CD4-positive, alpha-beta T cell (primary cell): ENCODE data around the gene NAA15. TPM values are rescaled to one million over a fixed set of nuclear protein-coding genes. Genes with fewer than 3 reads are reported as not detected.

ENCODE experiments used
- ATAC-seq: fragments of 200-7000 bp; cut with Tn5 transposase; one replicate; pipeline ENCODE4 v1.10.0; 2022; ENCODE audit warnings: mild to moderate bottlenecking; ENCODE audit not compliant: poor library complexity
- CTCF ChIA-PET: fragments of 350-600 bp; sonication (Branson Sonifier 250); formaldehyde crosslinking; loops from one replicate; lab custom pipeline; 2021; ENCODE audit warnings: antibody characterized with exemption, inconsistent platforms; lab: Charles Lee
- POLR2A ChIA-PET: fragments of 350-600 bp; sonication (Branson Sonifier 250); formaldehyde crosslinking; loops from one replicate; lab custom pipeline; 2021; ENCODE audit warnings: antibody characterized with exemption, inconsistent platforms; lab: Charles Lee
- DNase-seq, 14 experiments: peaks; one replicate each; pipeline ENCODE4 v3.0.0-alpha.2; 2013 to 2020; ENCODE audit warnings: mixed read lengths in 2 of 14
- H3K27ac ChIP-seq, 2 donors: one replicate each; pipeline versions ENCODE4 v1.5.1 to v1.7.0; 2013; ENCODE audit warnings: low read length in 2 of 2, low read depth in 1 of 2, mild to moderate bottlenecking in 1 of 2
- H3K27me3 ChIP-seq, 2 experiments: 1 replicate in 1 of 2; 2 replicates in 1 of 2; pipeline versions ENCODE4 v1.6.1 to v1.7.0; 2013; ENCODE audit warnings: low read length in 2 of 2, control low read depth in 1 of 2, mild to moderate bottlenecking in 1 of 2, moderate library complexity in 1 of 2; ENCODE audit not compliant: insufficient read depth in 2 of 2, control insufficient read depth in 1 of 2
- H3K36me3 ChIP-seq: one replicate; pipeline ENCODE4 v1.6.1; 2013; ENCODE audit warnings: low read length, control low read depth; ENCODE audit not compliant: insufficient read depth
- H3K4me1 ChIP-seq: one replicate; pipeline ENCODE4 v1.6.1; 2013; ENCODE audit warnings: low read length, control low read depth; ENCODE audit not compliant: insufficient read depth
- H3K4me3 ChIP-seq: one replicate; pipeline ENCODE4 v1.5.1; 2013; ENCODE audit warnings: mild to moderate bottlenecking, low read length, moderate library complexity
- H3K9me3 ChIP-seq, 2 experiments: 1 replicate in 1 of 2; 2 replicates in 1 of 2; pipeline versions ENCODE4 v1.6.1 to v1.7.0; 2013; ENCODE audit warnings: low read length in 2 of 2, mild to moderate bottlenecking in 2 of 2, control low read depth in 1 of 2, moderate library complexity in 1 of 2; ENCODE audit not compliant: control insufficient read depth in 1 of 2, insufficient read depth in 1 of 2
- H3K27ac Mint-ChIP-seq: one replicate; pipeline ENCODE4 v1.8.0; 2020; ENCODE audit warnings: mixed read lengths
- H3K27me3 Mint-ChIP-seq: one replicate; pipeline ENCODE4 v1.8.0; 2021; ENCODE audit warnings: mixed read lengths
- H3K36me3 Mint-ChIP-seq: one replicate; pipeline ENCODE4 v1.8.0; 2021; ENCODE audit warnings: low read depth, mixed read lengths
- H3K4me1 Mint-ChIP-seq: one replicate; pipeline ENCODE4 v1.8.0; 2021; ENCODE audit warnings: low read depth, mixed read lengths
- H3K4me3 Mint-ChIP-seq: one replicate; pipeline ENCODE4 v1.8.0; 2020; ENCODE audit warnings: mild to moderate bottlenecking, mixed read lengths
- H3K9me3 Mint-ChIP-seq: one replicate; pipeline ENCODE4 v1.8.0; 2020; ENCODE audit warnings: mixed read lengths
- intact Hi-C, 2 experiments: fragments of 100-400 bp; cut with DNase I in 1 of 2; cut with micrococcal nuclease in 1 of 2; formaldehyde crosslinking; loops; one replicate each; pipeline versions ENCODE4 v1.15.1 to v1.9.0; 2023 to 2025; cut with DNase I, micrococcal nuclease
- total RNA-seq, 174 experiments: library from RNA in 2 of 174; stranded (reverse) in 2 of 174; gene quantifications; one replicate each; pipeline ENCODE4 v1.2.3 and lab custom pipeline; 2021 to 2026
- TF ChIP-seq, protein P1 (sequence below): fragments of 200-600 bp; IDR thresholded peaks from one replicate; pipeline ENCODE4 v1.8.0; 2022; ENCODE audit warnings: antibody characterized with exemption, mild to moderate bottlenecking

NAA15 gene
- total RNA-seq, 2 experiments from 2014 or later = 54.2 to 57.1 TPM

DNA sequence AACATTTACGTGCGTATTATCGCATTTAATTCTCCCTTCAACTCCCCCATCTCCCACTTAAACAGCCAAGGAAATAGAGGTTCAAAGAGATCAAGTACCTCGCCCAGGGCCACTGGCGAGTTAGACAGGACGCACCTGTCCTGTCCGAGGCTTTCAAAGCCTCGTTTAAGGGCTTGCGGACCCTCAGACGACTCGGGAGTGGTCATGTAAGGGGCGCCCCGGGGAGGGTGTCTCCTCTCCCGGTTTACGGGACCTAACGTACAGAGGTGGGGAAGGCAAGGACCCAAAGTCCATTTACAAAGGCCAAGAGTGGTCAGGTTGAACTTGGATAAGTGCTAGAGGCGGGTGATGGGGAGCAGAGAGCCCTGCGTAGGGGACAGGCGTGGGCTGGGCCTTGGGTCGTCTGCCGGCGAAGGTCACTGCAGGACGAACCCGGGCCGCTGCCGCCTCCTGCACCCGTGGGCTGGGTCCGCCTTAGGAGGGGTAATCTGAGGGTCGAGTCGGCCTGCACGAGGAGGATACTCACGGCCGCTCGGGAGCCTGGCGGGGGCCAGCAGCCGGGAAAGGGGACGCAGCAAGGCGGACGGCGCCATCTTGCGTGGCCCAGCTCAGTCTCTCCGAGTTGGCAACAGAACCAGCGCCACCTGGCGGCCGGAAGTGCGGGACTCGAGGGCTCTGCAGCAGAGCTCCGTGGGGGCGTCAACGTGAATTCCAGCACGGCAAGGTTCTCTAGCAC lies 5.9 kb upstream of the NAA15 start:
- DNase-seq (peak; percentile 95 to 100 (median 98)), ATAC-seq (peak; percentile 92)
- Histone ChIP-seq H3K4me3 (peak overlapping the region; percentile 94), H3K4me1 (peaks cover 15% of the 10 kb centered on the region), H3K27ac (peak overlapping the region; percentile 77 to 84), H3K27me3 (no peaks in the 10 kb centered on the region), H3K9me3 (no peaks in the 10 kb centered on the region), H3K36me3 (peaks cover 32% of the 10 kb centered on the region)
- peak overlapping the region; percentile 96 for H3K4me3 Mint-ChIP-seq
- no peaks in the 10 kb centered on the region for H3K9me3 Mint-ChIP-seq
- CTCF ChIA-PET = interaction anchor here (0.6 to 2.5 kb wide), 31 partner anchors 12 to 1078 kb away, joined by 3 to 17 read pairs (median 4); partner anchors contain the start of genes MGARP, NOCT and SCOC
- peaks cover 39% of the 10 kb centered on the region for H3K36me3 Mint-ChIP-seq
- H3K27ac Mint-ChIP-seq = peak overlapping the region; percentile 92
- POLR2A ChIA-PET = interaction anchor here (0.6 to 2.5 kb wide), 26 partner anchors 10 to 280 kb away, joined by 3 to 20 read pairs (median 3); partner anchors contain the start of genes ELF2, NOCT, RAB33B and SETD7
- TF ChIP-seq, protein P1, sequence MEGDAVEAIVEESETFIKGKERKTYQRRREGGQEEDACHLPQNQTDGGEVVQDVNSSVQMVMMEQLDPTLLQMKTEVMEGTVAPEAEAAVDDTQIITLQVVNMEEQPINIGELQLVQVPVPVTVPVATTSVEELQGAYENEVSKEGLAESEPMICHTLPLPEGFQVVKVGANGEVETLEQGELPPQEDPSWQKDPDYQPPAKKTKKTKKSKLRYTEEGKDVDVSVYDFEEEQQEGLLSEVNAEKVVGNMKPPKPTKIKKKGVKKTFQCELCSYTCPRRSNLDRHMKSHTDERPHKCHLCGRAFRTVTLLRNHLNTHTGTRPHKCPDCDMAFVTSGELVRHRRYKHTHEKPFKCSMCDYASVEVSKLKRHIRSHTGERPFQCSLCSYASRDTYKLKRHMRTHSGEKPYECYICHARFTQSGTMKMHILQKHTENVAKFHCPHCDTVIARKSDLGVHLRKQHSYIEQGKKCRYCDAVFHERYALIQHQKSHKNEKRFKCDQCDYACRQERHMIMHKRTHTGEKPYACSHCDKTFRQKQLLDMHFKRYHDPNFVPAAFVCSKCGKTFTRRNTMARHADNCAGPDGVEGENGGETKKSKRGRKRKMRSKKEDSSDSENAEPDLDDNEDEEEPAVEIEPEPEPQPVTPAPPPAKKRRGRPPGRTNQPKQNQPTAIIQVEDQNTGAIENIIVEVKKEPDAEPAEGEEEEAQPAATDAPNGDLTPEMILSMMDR = peak; percentile 87
- peaks cover 33% of the 10 kb centered on the region for H3K4me1 Mint-ChIP-seq
- intact Hi-C loops = loop anchor here (1.0 to 5.0 kb wide), 9 partner anchors 15 to 278 kb away; partner anchors contain the start of genes MGARP (in 1 of the 2) and NOCT (in 1 of the 2)
- H3K27me3 Mint-ChIP-seq = no peaks in the 10 kb centered on the region

DNA sequence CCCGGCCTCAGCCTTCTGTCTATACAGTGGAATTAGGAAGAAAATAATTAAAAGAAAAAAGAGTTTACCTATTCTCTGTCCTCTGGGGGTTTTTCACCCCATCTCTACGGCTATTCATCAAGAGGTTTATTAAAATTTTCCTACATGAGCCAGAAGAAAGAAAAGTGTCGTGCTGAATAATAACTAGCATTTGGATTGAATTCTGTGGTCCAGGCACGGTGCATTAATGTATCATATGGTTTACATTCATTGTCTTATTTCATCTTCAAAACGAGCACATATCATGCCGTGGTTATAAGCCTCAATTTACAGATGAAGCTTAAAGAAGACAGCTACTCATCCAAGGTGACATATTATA lies 5.4 kb upstream of the NAA15 start:
- Mint-ChIP-seq H3K27me3 (no peaks in the 10 kb centered on the region), H3K4me1 (peaks cover 38% of the 10 kb centered on the region)
- intact Hi-C loops = loop anchor here (1.0 to 5.0 kb wide), 9 partner anchors 15 to 279 kb away; partner anchors contain the start of genes MGARP (in 1 of the 2) and NOCT (in 1 of the 2)

DNA sequence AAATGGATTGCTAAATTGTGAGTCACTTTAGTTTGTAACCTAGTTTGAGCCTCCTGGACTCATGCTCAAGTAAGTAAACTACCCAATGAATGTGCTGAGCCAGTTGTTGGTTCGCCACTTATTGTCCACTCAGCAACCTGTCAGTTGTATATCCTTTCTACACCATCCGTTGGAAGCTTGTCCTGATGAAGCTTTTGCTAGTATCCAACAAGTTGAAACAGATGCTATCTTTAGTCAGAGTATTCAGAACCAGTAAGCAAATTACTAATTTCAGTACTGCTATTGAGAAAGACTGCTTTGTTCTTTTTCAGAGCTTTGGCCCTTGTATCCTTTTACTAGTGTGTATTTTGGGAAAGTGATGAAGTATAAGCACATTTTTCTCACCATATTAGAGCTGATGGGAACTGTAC lies 4.3 kb upstream of the NAA15 start:
- peaks cover 45% of the 10 kb centered on the region for H3K4me1 Mint-ChIP-seq
- H3K9me3 Mint-ChIP-seq = no peaks in the 10 kb centered on the region
- TF ChIP-seq, protein P1 = no peak
- no peak overlapping the region for H3K27ac ChIP-seq
- peaks cover 20% of the 10 kb centered on the region for H3K4me1 ChIP-seq
- DNase-seq (no peak), ATAC-seq (no peak)
- no peaks in the 10 kb centered on the region for H3K9me3 ChIP-seq
- H3K4me3 ChIP-seq = no peak overlapping the region
- peaks cover 17% of the 10 kb centered on the region for H3K36me3 ChIP-seq
- no peaks in the 10 kb centered on the region for H3K27me3 ChIP-seq
- no peaks in the 10 kb centered on the region for H3K27me3 Mint-ChIP-seq
- ChIA-PET CTCF (interaction anchor here (0.6 to 2.5 kb wide), 6 partner anchors 15 to 266 kb away, joined by 3 to 15 read pairs (median 8); no protein-coding TSS in a partner anchor), POLR2A (interaction anchor here (0.6 to 2.5 kb wide), 6 partner anchors 9 to 361 kb away, joined by 3 to 20 read pairs (median 10); partner anchors contain the start of gene ELF2)
- H3K4me3 Mint-ChIP-seq = peak overlapping the region; percentile 39
- H3K36me3 Mint-ChIP-seq = peaks cover 48% of the 10 kb centered on the region
- peak overlapping the region; percentile 13 for H3K27ac Mint-ChIP-seq
- intact Hi-C loops = loop anchor here in 1 of 2 experiments (5.0 kb wide), 1 partner anchor 280 kb away; the partner anchor contains the start of gene NOCT

More for the DNA sequence above, 5.4 kb upstream of the NAA15 start:
- POLR2A ChIA-PET = interaction anchor here (0.6 to 2.5 kb wide), 24 partner anchors 9 to 280 kb away, joined by 3 to 20 read pairs (median 4); partner anchors contain the start of genes ELF2, NOCT, RAB33B and SETD7
- Mint-ChIP-seq H3K27ac (peak overlapping the region; percentile 92), H3K9me3 (no peaks in the 10 kb centered on the region), H3K36me3 (peaks cover 42% of the 10 kb centered on the region), H3K4me3 (peak overlapping the region; percentile 96)
- Histone ChIP-seq H3K4me1 (peaks cover 20% of the 10 kb centered on the region), H3K36me3 (peaks cover 26% of the 10 kb centered on the region), H3K9me3 (no peaks in the 10 kb centered on the region), H3K27me3 (no peaks in the 10 kb centered on the region), H3K4me3 (peak overlapping the region; percentile 94), H3K27ac (peak overlapping the region in 1 of 2 donors; percentile 77)
- CTCF ChIA-PET = interaction anchor here (0.6 to 2.5 kb wide), 30 partner anchors 12 to 1077 kb away, joined by 3 to 17 read pairs (median 4); partner anchors contain the start of genes MGARP, NOCT and SCOC
- TF ChIP-seq, protein P1 = peak; percentile 43
- no peak for DNase-seq
- ATAC-seq = no peak
